ENCODE measurements around the gene MAGT1. TPM values are rescaled to one million over a fixed set of nuclear protein-coding genes. Genes with fewer than 3 reads are reported as not detected.

Gene MAGT1
- total RNA-seq, 4 donors from 2014 or later = 20.8 to 33.0 (median 26.8) TPM

DNA sequence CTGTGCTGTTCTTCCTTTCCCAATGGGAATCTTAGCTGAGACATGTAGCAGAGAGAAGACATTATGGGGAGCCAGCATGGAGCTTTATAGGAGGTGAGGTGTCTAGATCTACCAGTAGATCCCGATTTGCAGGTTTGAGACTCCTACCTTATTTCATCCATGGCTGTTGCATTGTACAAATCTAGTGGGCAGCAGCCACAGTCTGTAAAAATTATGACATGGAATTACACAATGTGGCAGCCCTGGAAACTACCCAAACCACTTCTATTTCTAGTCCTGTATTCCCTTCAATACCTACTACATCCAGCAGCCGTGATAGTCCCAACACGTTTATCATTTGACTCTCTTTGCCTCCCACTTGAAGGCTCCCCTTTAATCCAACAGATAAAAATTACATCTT, 23.3 kb upstream of the MAGT1 start:
- intact Hi-C loops (cut with DNase I) = no loop called here

DNA sequence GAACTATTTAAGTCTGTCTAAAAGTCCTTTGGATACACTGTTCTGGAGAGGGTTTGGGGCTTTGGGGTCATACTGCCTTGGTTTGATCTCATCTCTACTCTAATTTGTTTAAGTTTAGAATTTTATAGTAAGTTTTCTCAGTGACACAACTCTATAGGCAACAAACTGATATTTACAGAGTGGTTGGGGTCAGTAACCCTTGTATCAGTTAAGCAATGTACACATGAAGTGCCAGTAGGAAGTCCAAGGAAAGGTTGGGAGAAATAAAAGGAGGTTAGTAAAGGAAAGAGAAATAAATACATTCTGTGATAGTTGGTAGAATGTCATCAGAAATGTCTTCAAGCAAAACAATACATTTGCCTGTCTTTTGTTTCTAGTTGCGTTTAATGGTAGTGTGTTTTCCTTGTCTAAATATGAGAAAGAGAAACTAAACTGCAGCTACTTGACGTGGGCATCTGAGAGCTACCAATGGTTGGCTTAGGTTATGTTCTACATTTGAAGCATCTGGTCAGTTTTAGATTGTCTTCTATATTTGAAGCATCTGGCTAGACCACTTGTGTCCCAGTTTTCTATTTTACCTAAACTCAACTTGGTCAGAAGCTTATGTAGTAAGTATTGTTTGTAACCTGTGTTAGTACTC, 22.2 kb upstream of the MAGT1 start:
- TF ChIP-seq EP300 (IDR thresholded peaks at IDR 0.05) = no peak
- TF ChIP-seq, protein P1, sequence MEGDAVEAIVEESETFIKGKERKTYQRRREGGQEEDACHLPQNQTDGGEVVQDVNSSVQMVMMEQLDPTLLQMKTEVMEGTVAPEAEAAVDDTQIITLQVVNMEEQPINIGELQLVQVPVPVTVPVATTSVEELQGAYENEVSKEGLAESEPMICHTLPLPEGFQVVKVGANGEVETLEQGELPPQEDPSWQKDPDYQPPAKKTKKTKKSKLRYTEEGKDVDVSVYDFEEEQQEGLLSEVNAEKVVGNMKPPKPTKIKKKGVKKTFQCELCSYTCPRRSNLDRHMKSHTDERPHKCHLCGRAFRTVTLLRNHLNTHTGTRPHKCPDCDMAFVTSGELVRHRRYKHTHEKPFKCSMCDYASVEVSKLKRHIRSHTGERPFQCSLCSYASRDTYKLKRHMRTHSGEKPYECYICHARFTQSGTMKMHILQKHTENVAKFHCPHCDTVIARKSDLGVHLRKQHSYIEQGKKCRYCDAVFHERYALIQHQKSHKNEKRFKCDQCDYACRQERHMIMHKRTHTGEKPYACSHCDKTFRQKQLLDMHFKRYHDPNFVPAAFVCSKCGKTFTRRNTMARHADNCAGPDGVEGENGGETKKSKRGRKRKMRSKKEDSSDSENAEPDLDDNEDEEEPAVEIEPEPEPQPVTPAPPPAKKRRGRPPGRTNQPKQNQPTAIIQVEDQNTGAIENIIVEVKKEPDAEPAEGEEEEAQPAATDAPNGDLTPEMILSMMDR (IDR thresholded peaks at IDR 0.05) = no peak
- TF ChIP-seq POLR2AphosphoS5 (IDR thresholded peaks at IDR 0.05) = no peak
- TF ChIP-seq POLR2A (IDR thresholded peaks at IDR 0.05; ENCODE audit: low read depth) = no peak
- H3K36me3 ChIP-seq = no peaks in the 10 kb centered on the region
- no peak for DNase-seq (ENCODE audit: extremely low spot score)
- 47% methylated on average over 2 of the region's 2 CpGs for WGBS
- no peaks in the 10 kb centered on the region for H3K9me3 ChIP-seq
- peaks cover 0 to 7% (median 0%) of the 10 kb centered on the region in 4 donors for H3K27me3 ChIP-seq
- peaks cover 0 to 26% (median 24%) of the 10 kb centered on the region in 4 donors for H3K4me1 ChIP-seq
- no peak overlapping the region for H3K4me3 ChIP-seq
- H3K27ac ChIP-seq (replicated peaks in 1 of 4) = no peak overlapping the region
- intact Hi-C loops (cut with DNase I) = no loop called here

More for the DNA sequence above, 23.3 kb upstream of the MAGT1 start:
- Histone ChIP-seq H3K4me1 (peaks cover 0 to 18% (median 14%) of the 10 kb centered on the region in 4 donors), H3K27ac (replicated peaks in 1 of 4) (no peak overlapping the region), H3K4me3 (no peak overlapping the region), H3K27me3 (peaks cover 0 to 7% (median 0%) of the 10 kb centered on the region in 4 donors), H3K9me3 (no peaks in the 10 kb centered on the region), H3K36me3 (no peaks in the 10 kb centered on the region)
- WGBS = 54% methylated on average over 3 of the region's 3 CpGs
- no peak for DNase-seq (ENCODE audit: extremely low spot score)
- TF ChIP-seq EP300 (IDR thresholded peaks at IDR 0.05) = no peak
- no peak for TF ChIP-seq POLR2A (IDR thresholded peaks at IDR 0.05; ENCODE audit: low read depth)
- TF ChIP-seq POLR2AphosphoS5 (IDR thresholded peaks at IDR 0.05) = no peak
- TF ChIP-seq, protein P1 (IDR thresholded peaks at IDR 0.05) = peak in 1 of 3 experiments; percentile 5

DNA sequence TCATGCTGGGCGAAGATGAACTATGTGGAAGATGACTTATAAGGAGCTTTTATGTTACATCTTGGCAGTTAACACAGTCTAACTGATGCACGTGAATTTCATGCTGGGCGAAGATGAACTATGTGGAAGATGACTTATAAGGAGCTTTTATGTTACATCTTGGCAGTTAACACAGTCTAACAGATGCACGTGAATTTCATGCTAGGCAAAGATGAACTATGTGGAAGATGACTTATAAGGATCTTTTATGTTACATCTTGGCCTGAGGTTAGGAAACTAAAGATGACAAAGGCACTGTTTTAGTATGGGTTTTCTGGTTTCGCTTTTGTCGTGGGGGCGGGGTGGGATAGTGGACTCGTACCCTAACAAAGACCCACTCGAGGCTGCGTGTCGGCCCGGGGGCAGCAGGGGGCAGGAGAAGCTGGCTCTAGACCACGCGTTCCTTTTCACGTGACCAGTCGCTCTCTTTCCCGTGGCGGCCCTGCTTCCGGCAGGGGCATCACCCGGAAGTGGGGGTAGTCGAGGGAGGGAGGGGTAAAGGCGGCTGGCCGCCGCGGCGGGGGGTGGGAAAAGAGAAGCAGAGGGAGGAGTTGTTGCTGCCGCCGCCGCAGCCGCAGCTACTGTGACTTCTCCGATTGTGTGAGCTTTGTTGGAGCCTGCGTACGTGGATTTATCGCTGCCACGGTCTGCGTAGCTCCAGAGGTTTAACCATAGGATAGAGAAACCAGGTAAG, 15.0 kb upstream of the MAGT1 start, which contains the start of gene ATP7A:
TSS of gene ATP7A (plus strand) at position 586 of the 733 bp plus-strand sequence. CDS start 60,949 bp downstream, outside the sequence.
- peaks cover 0 to 20% (median 11%) of the 10 kb centered on the region in 4 donors for H3K4me1 ChIP-seq
- WGBS = 41% methylated on average over 31 of the region's 36 CpGs
- intact Hi-C loops (cut with DNase I) = loop anchor here (5.0 kb wide), 2 partner anchors 107 to 192 kb away; partner anchors contain the start of gene PGK1
- H3K9me3 ChIP-seq = no peaks in the 10 kb centered on the region
- DNase-seq (ENCODE audit: extremely low spot score) = peak; percentile 95
- H3K27me3 ChIP-seq = peaks cover 0 to 7% (median 0%) of the 10 kb centered on the region in 4 donors
- TF ChIP-seq, protein P1 (IDR thresholded peaks at IDR 0.05) = peak; percentile 56 to 73 (median 61)
- TF ChIP-seq EP300 (IDR thresholded peaks at IDR 0.05) (no peak), POLR2AphosphoS5 (IDR thresholded peaks at IDR 0.05) (peak; percentile 75 to 82)
- H3K27ac ChIP-seq (replicated peaks in 1 of 4) = peak within 1 kb of the TSS; percentile 77 to 86 (median 81)
- H3K36me3 ChIP-seq = peaks cover 0 to 8% (median 3%) of the 10 kb centered on the region in 4 donors
- peak within 1 kb of the TSS; percentile 57 to 67 (median 62) for H3K4me3 ChIP-seq

DNA sequence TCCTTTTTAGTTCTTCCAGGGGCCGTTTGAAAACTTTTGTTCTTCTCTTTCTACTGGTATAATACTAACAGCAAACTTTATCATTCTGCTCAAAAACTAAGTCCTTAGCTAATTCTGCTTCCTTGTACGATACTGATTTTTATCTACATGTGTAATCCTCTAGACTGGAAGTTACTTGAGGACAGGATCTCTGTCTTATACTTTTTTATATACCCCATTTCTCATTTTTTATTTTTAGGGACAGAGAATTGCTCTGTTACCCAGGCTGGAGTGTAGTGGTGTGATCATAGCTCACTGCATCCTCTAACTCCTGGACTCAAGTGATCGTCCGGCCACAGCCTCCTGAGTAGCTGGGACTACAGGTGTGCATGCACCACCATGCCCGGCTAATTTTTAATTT, 6.3 kb upstream of the MAGT1 start:
- 82% methylated on average over 5 of the region's 5 CpGs for WGBS
- Histone ChIP-seq H3K4me1 (peaks cover 0 to 21% (median 18%) of the 10 kb centered on the region in 4 donors), H3K4me3 (peak overlapping the region in 1 of 4 donors; percentile 63), H3K36me3 (peaks cover 0 to 25% (median 15%) of the 10 kb centered on the region in 4 donors), H3K9me3 (no peaks in the 10 kb centered on the region), H3K27me3 (no peaks in the 10 kb centered on the region), H3K27ac (replicated peaks in 1 of 4) (peak overlapping the region in 2 of 4 donors; percentile 22 to 84)
- no peak for TF ChIP-seq POLR2AphosphoS5 (IDR thresholded peaks at IDR 0.05)
- intact Hi-C loops (cut with DNase I) = no loop called here
- DNase-seq (ENCODE audit: extremely low spot score) = no peak

DNA sequence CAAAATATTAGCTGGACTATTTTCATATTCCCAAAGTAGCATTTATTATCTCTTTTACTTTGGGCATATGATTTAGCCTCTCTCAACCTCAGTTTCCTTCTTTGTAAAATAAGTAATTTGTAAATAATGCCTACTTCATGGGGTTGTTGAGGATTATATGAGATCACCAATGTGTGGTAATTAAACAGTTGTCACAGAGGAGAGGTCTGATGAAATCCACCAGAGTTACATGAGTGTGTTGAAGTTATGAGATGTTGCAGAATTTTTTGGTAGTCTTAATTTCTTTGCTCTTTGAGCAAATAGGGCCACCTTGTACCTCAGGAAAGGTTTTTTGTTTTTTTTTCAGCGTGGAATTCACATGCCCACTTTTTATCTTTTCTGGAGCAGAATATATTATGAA, 5.5 kb upstream of the MAGT1 start:
- TF ChIP-seq, protein P1 (IDR thresholded peaks at IDR 0.05) = no peak
- TF ChIP-seq POLR2A (IDR thresholded peaks at IDR 0.05; ENCODE audit: low read depth) (no peak), EP300 (IDR thresholded peaks at IDR 0.05) (no peak), POLR2AphosphoS5 (IDR thresholded peaks at IDR 0.05) (no peak)
- no peaks in the 10 kb centered on the region for H3K27me3 ChIP-seq
- no peaks in the 10 kb centered on the region for H3K9me3 ChIP-seq
- H3K4me3 ChIP-seq = peak overlapping the region; percentile 57 to 71 (median 60)
- DNase-seq (ENCODE audit: extremely low spot score) = no peak
- H3K4me1 ChIP-seq = peaks cover 0 to 25% (median 18%) of the 10 kb centered on the region in 4 donors
- intact Hi-C loops (cut with DNase I) = no loop called here
- peaks cover 0 to 25% (median 11%) of the 10 kb centered on the region in 4 donors for H3K36me3 ChIP-seq
- H3K27ac ChIP-seq (replicated peaks in 1 of 4) = peak overlapping the region; percentile 84 to 87 (median 86)
- WGBS = 70% methylated on average over 1 of the region's 1 CpG

All from esophagus muscularis mucosa (tissue), 4 donors.